GM21619 (cell line): ENCODE data around the gene IL1RL1.
A peak's percentile ranks its signal among the peaks of the same experiment; 100 is the strongest.
"Not testable (repeated sequence)": the region's sequence is repeated elsewhere in the genome, so short reads cannot be mapped to it uniquely, and the experiment has no call there.

Source experiments
- ATAC-seq: cut with Tn5 transposase; IDR thresholded peaks from one replicate; pipeline ENCODE4 v1.9.1; 2021; ENCODE audit not compliant: unreplicated experiment

Gene IL1RL1

DNA sequence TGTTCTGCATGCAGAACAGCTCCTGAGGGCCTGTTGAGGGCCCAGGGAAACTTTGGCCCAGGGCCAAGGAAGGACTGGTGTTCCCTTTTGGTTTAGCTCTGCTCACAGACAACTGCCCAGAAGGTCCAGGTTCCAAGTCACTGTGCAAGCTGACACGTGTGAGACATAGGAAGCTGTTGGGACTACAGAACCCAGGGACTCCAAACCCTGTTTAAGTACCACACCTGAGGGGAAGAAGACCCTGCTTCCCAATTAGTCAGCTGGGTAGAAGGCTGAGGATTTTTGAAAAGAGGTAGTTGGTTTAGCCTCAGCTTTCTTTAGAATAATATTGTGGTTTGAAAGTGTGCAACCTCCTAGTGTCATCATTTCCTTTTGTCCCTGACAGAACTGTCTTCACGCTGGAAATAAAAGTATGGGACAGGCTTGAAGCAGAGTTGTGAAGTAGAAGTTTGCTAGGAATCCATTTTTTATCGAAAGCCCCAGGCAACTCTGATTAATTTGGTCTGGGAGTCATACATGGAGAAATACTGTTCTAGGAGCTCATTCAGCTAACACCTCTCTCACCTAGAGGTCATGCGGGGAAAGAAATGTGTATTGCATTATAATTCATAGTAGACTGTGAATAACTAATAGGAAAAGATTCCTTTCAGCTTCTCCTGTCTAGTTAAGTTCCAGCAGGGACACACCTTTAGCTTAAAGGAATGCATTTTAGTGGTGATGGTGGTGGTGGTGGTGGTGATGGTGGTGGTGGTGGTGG is 19.9 kb upstream of the IL1RL1 start:
- ATAC-seq: no peak

DNA sequence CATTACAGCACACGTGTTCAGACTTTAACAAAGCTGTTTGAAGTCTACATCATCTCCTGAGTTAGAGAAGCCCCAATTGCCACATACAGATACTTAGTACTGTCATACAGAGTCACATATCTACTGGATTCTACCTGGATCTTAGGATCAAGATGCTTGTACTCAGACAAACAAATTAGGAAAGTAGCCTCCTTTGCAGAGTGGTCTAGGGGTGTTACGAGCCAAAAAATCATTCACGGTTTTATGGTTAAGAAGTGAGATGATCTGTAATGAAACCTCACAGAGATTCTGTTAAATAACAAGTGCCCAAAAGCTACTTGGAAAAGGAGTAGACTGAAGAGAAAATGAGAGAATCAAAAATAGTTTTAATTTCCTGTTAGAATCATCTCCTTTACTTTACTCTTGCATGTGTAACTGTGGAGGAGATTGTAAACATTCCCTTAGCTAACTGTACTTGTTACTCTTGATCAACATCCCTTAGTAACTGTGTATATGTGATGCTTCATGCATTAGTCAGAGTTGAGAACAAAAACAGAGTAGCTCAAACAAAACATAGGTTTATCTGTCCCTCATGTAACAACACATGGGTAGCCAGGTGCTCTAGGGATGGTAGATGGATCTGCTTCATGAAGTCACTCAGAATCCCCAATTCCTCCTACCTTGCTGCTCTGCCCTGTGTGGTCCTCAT is 16.4 kb upstream of the IL1RL1 start:
- no peak for ATAC-seq

DNA sequence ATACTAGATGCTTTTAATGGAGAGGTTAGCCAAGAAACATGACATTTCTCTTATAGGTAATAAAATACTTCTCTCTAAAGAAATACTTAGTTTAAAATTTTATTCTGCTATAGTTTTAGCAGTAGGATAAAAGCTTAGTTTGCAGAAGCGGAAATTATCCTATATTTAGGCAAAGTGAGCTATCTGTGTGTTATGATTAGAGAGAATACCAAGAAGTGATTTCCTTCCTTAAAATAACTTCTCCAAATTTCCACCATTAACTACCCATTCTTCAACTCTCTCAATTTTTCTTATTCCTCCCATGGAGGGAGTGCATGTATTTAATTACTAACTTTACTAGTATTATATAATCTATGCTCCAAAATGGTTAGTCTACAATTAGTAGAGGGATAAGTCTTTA is 15.8 kb upstream of the IL1RL1 start:
- ATAC-seq: no peak

DNA sequence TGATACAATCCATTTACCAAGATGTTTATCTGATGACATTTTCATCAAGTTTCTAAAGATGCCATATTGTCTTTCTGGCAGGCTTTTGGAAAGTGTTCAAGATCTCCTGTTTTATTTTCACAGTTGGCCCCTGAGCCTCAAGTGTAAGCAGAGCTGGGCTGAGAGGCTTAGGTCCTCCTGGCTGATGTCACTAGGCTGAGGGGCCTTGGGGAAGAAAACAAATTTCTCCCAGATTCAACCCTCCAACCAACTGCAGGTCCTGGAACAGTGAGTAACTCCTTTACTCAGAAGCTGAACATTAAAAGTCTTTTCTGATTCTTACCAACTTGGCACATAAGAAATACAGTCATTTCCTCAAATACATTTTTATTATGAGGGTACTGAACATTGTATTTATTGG is 14.9 kb upstream of the IL1RL1 start:
- ATAC-seq: no peak

DNA sequence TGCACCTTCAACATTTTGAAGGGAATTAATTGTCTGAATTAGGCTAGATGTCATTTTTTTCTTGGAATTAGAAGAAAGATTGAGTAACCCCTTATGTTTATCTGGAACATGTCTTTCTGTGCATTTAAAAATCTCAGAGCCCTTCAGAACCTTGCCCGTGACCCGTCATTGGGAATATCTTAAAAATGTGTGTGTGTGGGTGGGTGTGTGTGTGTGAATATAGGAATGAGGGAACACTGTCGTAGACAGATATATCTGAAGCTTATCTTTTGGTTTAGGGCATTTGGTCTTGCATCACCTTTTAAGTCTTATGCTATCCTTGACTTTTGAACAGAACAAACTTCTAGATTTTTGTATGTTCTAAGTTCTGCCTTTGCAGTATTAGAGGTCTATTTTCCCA is 13.5 kb upstream of the IL1RL1 start:
- no peak for ATAC-seq

DNA sequence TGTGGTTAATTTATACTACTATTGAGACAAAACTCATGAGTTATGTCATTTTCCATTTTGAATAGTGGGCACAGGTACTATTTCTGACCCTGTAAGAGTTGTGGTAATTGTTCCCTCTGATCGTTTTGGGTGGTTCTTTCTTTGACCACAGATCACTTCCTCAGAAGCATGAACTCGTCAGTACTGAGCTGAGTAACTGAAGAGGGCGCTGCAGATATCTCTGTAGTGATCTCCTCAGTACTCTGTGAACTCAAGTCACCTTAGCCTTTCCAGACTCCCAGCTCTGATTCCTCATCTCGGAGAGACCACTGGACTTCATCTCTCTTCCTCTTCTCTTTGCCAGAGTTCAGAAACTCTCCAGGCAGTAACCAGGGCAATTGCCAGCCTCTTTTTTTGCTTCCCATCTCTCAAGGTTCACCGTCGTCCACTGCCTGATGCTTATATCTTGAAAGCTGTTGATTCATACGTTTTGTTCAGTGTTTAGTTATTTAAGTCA is 9.4 kb upstream of the IL1RL1 start:
- peak; percentile 86 for ATAC-seq

DNA sequence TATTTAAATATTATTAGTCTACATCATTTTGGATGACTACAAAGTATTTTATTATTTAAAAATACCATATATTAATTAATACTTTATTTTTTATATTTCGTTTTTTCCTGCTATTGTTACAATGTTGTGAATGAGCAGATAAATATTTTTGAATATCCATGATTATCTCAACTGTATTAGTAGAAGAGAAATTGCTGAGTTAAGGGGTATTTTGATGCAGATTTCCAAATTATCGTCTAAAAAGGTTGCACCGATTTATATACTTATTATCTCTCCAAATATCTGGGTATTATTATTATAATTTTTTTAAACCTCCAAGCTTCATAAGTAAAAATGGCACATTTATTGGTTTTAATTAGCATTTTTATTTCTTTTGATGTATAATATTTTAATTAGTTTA is 8.9 kb upstream of the IL1RL1 start:
- no peak for ATAC-seq

DNA sequence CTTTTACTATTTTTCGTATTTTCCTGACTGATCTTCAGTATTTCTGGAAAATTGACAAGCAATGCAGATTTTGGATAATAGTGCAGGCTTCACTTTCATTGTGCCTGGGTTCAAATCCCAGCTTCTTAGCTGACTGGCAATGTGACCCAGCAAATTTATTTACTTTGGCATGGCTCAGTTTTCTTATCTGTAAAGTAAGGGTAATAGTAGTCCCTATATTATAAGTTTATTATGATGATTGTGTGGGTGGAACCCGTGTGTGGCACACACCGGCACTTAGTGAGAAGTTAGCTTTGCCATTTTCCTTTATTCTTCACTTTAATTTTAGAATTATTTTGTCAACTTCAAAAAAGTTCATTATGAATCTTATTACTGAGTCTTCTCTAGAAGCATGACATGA is 7.8 kb upstream of the IL1RL1 start:
- ATAC-seq: no peak

DNA sequence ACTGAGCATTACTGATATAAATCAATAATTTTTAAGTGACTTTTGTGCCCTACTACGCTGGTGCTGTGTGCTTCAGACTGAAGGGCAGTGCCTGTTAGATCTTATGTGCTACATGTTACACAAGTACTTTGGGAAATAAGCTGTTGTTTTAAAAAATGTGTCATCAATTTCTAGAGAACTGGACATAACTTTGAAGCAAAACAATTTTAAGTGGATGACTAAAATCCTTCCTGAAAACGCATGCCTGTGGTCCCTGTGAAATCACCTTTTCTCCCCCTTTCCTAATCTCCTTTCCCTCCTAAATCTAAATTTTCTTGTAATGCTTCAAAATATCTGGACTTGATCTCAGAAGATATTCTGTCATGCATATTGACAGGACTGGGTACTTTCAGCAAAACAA is 7.1 kb upstream of the IL1RL1 start:
- no peak for ATAC-seq

DNA sequence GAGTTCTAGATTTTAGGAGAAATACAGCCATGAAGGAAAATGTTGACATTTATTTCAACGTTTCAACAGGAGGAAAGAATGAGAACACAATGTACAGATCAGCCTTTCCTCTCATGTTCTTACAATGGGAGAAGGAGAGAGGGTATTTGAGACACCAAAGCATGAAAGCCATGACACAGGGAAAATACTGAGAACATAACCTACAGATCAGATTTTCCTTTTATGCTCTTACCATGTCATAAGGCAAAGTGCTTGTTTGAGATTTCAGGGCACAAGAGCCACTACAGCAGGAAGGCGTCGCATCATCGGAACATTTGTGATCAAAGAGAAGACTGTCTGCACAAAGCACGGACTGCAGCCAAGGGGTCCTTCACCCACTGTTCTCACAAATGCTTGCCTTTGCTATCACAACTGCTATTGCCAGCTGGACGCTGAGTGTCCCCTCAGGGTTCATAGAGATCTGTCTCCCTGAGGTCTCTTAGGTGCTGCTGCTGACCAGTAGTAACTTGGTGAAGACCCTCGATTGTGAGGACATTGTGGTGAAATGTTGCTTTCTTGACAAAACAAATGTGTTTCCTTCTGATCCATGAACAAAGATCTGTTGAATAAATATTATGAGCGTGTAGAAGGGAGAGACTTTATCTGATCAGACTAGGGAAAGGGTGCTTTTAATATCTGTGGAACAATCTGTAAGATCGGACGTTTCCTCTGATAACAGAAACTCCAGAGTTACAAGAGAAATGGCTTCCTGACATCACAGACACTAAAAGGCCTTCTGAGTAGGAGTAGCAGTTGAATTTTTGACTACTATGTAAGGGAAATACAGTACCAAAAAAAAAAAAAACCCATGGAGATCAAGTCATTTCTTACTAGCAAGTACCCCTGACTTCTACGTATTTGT is 6.4 kb upstream of the IL1RL1 start:
- no peak for ATAC-seq

DNA sequence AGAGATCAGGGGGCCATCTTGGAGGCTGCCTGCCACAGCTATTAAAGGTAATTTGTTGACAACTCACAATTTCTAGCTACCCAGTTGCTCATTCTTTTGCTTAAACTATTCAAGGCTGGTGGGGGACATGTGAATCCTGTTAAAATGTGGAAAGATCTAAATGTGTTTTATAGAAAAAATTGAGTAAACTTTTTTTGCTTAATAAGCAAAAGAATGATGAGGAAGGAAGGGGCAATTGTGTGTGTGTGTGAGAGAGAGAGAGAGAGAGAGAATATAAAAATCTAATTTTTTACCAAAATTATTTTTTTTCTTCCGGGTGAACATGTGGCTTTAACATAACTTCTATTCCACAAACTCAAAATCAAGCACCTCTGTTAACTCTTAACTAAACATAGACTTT is 5.2 kb upstream of the IL1RL1 start:
- no peak for ATAC-seq

DNA sequence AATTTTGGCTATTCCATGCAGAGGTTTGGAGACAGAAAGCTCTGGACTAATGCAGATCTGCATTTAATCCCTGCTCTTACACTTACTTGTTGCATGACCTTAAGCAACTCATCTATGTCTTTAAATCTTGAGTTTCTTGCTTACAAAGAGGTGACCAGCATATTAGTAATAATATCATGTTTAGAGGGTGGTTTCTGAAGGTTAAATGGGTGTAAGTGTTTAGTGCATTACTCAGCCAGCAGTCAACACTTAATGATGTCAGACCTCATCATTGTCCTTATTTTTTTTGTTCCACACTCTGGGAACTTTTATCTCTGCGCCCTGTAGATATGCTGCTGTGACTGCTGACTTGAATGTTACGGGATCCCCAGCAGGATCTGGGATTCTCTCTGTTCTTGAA is 1.7 kb downstream of the IL1RL1 start:
- no peak for ATAC-seq

DNA sequence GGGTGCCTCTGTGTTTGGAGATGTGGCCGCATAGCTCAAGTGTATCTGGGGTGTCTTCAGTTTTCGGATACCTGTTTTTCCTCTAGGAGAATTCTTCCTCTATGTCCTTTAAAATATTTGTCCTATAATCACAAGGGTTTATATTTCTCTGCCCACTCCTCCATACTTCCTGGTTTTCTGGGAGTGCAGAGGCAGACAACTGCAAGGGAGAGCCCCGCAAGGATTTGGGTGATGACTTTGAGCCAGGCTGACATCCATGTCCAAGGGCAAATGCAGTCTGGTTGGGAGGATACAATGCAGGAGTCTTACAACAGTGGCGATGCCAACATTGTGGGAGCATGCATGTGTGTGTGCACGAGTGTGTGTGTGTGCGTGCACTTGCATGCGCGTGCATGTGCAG is 2.1 kb downstream of the IL1RL1 start:
- ATAC-seq: no peak

DNA sequence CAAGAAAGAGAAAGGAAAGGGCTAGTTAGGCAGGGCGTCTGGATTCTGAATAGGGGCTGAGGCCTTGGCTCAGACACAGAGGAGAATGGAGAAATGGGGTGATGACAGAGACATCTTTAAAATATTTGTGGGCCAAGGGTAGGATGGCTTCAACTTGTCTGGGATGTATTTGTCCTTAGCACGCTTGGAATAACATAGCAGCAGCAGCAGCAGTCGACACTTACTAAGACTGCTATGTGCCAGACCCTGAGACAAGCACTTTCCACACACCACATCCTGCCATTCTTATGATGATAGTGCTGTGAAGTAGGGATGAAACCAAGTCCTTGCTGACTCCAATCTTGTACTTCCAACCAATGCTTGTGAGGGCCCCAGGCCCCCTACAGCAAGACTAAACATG is 2.6 kb downstream of the IL1RL1 start:
- ATAC-seq: no peak

DNA sequence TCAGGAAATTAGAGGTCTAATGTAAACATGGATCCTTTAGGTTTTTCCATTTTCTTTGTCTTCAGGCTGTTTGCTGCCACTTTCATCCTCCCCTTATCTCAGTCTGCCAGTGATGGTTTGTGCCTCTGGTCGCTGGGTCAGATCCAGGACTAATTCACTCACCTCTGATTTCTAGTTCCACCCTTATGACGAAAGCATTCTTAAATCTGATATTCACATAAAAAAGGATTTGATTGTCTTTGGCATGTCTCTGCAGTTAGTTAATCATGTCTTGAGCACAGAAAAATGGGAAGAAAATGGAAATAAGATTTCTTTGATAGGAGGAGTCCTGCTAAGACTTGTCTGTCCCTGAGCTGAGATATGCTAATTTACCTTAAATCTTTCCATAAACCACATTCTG is 4.6 kb downstream of the IL1RL1 start:
- ATAC-seq: no peak

DNA sequence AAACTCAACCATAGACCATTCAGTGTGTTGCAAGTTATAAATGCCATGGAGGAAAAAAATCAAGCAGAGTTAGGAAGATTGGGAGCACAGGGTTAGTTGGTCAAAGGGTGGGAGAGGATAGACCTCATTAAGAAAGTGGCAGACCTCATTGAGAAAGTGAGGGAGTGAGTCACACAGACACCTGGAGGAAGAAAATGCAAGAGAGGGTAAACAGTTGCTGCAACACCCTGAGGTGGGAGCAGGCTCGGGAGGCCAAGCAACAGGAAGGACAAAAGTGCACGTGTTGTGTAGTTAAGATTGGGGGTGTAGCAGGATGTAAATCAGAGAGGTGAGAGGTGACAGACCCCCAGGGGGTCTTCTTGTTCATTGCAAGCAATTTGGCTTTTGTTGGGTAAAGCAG is 6.4 kb downstream of the IL1RL1 start:
- ATAC-seq: no peak

DNA sequence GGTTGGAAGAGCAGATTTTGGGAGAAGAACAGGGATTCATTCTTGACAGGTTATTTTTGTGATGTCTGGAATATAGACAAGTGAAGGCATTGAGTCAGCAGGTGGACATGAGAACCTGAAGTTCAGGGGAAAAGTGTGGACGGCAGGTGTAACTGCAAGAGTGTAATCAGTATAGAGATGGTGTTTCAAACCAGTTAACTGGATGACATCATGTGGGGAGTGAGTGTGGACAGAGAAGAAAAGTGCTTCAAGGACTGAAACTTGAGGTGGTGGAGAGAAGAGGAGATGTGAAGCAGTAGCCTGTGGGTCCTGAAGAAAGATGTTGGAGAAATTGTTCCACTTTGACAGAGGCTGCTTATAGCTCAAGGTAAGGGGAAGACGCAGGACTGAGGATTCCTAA is 7.1 kb downstream of the IL1RL1 start:
- no peak for ATAC-seq

DNA sequence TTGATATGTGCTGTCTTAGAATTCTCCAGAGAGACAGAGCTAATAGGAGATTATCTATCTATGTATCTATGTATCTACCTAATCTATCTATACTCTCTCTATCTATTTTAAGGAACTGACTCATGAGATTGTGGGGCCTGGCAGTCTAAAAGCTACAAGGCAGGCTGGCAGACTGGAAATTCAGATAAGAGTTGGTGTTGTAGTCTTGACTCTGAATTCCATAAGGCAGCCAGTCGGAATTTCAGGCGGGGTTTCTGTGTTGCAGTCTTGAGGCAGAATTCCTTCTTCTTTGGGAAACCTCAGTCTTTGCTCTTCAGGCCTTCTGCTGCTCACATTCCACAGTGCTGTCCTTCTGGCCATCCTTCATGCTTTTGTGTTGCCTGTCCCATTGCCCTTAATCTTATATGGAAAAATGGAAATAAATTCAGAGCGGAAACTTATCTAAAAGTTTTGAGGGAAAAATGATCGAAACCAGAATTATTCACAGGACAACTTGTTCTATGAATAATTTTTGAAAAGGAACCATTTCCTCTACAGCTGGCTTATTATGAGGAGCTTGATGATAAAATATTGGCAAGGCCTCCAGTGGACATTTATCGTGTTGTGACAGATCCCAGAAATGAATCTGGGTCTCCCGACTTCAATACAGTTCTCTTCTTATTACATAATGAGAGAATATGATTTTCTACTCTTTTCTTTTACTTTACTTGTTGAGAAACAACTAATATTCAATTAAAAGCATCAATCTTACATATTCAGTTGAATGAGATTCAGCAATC is 10.8 kb downstream of the IL1RL1 start:
- no peak for ATAC-seq

DNA sequence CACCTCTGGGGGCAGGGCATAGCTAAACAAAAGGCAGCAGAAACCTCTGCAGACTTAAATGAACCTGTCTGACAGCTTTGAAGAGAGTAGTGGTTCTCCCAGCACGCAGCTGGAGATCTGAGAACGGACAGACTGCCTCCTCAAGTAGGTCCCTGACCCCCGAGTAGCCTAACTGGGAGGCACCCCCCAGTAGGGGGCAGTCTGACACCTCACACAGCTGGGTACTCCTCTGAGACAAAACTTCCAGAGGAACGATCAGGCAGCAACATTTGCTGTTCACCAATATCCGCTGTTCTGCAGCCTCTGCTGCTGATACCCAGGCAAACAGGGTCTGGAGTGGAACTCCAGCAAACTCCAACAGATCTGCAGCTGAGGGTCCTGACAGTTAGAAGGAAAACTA is 13.6 kb downstream of the IL1RL1 start:
- not testable (repeated sequence) for ATAC-seq

DNA sequence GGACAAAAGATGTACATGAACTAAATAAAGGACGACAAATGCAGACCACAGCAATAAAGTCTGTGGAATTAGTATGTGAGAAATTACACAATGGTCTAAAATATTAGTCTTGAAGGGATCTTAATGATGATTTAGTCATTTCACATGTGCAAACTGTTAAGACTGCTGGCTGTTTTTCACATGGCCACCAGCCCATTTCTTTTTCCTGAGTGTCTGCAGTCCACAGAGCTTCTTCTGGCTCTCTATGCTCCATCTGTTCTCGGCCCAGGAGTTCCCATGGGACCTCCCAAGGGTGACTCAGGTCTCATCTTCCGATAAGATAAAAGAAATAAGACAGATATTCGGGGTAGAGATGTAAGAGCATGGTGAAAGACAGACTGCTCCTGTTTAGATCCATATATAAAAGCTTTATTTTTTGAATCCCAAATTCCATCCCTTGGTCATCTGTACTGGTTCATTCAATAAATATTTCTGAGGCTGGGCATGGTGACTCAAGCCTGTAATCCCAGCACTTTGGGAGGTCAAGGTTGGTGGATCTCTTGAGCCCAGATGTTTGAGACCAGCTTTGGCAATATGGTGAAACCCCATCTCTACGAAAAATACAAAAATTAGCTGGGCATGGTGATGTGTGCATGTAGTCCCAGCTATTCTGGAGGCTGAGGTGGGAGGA is 20.1 kb downstream of the IL1RL1 start:
- no peak for ATAC-seq
